Psoas muscle (tissue), 7 donors: ENCODE results near the gene CALHM6. TPM values are rescaled to one million over a fixed set of nuclear protein-coding genes. Genes with fewer than 3 reads are reported as not detected.

Source experiments
- polyA plus RNA-seq, 3 donors: library from polyadenylated mRNA; stranded (reverse); fragments of 200-250 nt; gene quantifications; one replicate each; pipeline ENCODE4 v1.2.3, GENCODE V29; 2013
- total RNA-seq, 4 donors: library from RNA; stranded (reverse); fragmentation: NEBNext Ultra II Directional in 2 of 4; extraction: Animal tissue kit (Norgen Biotek cat#: 25700) in 2 of 4; gene quantifications; one replicate each; pipeline versions ENCODE4 v1.2.1 to v1.2.4, GENCODE V29; 2021 to 2023
- donor health status: healthy with polysubstance abuse.
- donor health status: DM: no; HTN: no; CAD: no; lungs with moderate emphysema.
- donor health status: Bipolar disorder and iron deficiency.
- donor health status: healthy.
- donor health status: DM: no; HTN: no; CAD: no.
- donor health status: DM: no; HTN: no; CAD: no.
- donor health status: DM: yes; HTN: yes; CAD: no.

The CALHM6 gene
- total and polyA plus RNA-seq, 7 donors: 0.50 to 2.1 (median 0.91) TPM; not detected in 1

Other genes starting within 250 kb of the CALHM6 start
- gene TSPYL4, start 207.3 kb upstream of the CALHM6 start, total RNA-seq: 10 to 100 TPM in 1 of 4 donors, 1 to 10 TPM in 3; 3.8 to 10.1 (median 7.6) TPM
- gene TSPYL4, start 207.3 kb upstream of the CALHM6 start, polyA plus RNA-seq: 1 to 10 TPM; 2.8 to 6.6 (median 2.9) TPM
- gene TSPYL1, start 181.4 kb upstream of the CALHM6 start, total RNA-seq: 100 to 1,000 TPM in 3 of 4 donors, 10 to 100 TPM in 1; 96.3 to 174 (median 130) TPM
- gene TSPYL1, start 181.4 kb upstream of the CALHM6 start, polyA plus RNA-seq: 10 to 100 TPM; 20.5 to 55.1 (median 23.3) TPM
- gene DSE, start 90.4 kb upstream of the CALHM6 start, total RNA-seq: 10 to 100 TPM in 3 of 4 donors, 1 to 10 TPM in 1; 9.6 to 26.7 (median 12.1) TPM
- 1 to 10 TPM; 2.3 to 5.2 (median 3.2) TPM for gene DSE, start 90.4 kb upstream of the CALHM6 start, polyA plus RNA-seq
- 1 to 10 TPM in 1 of 4 donors, under 1 TPM in 3; 0.58 to 1.2 (median 0.82) TPM for gene CALHM5, start 50.3 kb downstream of the CALHM6 start, total RNA-seq
- gene CALHM5, start 50.3 kb downstream of the CALHM6 start, polyA plus RNA-seq: under 1 TPM; 0.52 to 0.82 (median 0.73) TPM
- gene TRAPPC3L, start 84.3 kb downstream of the CALHM6 start, total RNA-seq: not detected
- under 1 TPM; 0.03 to 0.16 (median 0.06) TPM for gene TRAPPC3L, start 84.3 kb downstream of the CALHM6 start, polyA plus RNA-seq
- 1 to 10 TPM in 1 of 4 donors, under 1 TPM in 2, not detected in 1; 0.27 to 1.2 (median 0.34) TPM for gene CALHM4, start 92.4 kb downstream of the CALHM6 start, total RNA-seq
- under 1 TPM in 2 of 3 donors, not detected in 1; 0.07 to 0.86 TPM for gene CALHM4, start 92.4 kb downstream of the CALHM6 start, polyA plus RNA-seq
- gene RWDD1, start 110.1 kb downstream of the CALHM6 start, total RNA-seq: 10 to 100 TPM; 49.5 to 71.4 (median 69.3) TPM
- 100 to 1,000 TPM in 1 of 3 donors, 10 to 100 TPM in 2; 72.0 to 153 (median 86.5) TPM for gene RWDD1, start 110.1 kb downstream of the CALHM6 start, polyA plus RNA-seq
- gene RSPH4A, start 155.1 kb downstream of the CALHM6 start, total RNA-seq: under 1 TPM in 3 of 4 donors, not detected in 1; 0.21 to 0.71 (median 0.38) TPM
- gene RSPH4A, start 155.1 kb downstream of the CALHM6 start, polyA plus RNA-seq: under 1 TPM; 0.13 to 0.22 (median 0.14) TPM
- gene ZUP1, start 207.4 kb downstream of the CALHM6 start, total RNA-seq: 1 to 10 TPM; 3.6 to 5.9 (median 4.6) TPM
- gene ZUP1, start 207.4 kb downstream of the CALHM6 start, polyA plus RNA-seq: 1 to 10 TPM; 3.4 to 9.7 (median 4.6) TPM
- 10 to 100 TPM; 10.2 to 20.7 (median 13.8) TPM for gene KPNA5, start 219.8 kb downstream of the CALHM6 start, total RNA-seq
- 10 to 100 TPM in 1 of 3 donors, 1 to 10 TPM in 2; 2.7 to 12.7 (median 6.3) TPM for gene KPNA5, start 219.8 kb downstream of the CALHM6 start, polyA plus RNA-seq